DOHH2 (cell line): Measurements from ENCODE around the gene KRTAP3-1.

Experiments
- CTCF ChIP-seq: fragments of 200-600 bp; sonication (generic); IDR thresholded peaks from one replicate; pipeline ENCODE4 v1.5.1; 2014; ENCODE audit warnings: antibody characterized with exemption, mild to moderate bottlenecking, low read depth, low read length; ENCODE audit not compliant: poor library complexity, severe bottlenecking
- EZH2phosphoT487 ChIP-seq: fragments of 200-600 bp; sonication (generic); IDR thresholded peaks from 2 replicates; pipeline ENCODE4 v1.6.1; 2017; ENCODE audit warnings: borderline replicate concordance, mild to moderate bottlenecking, antibody characterized with exemption, low read length, moderate library complexity, mixed read lengths

- TF ChIP-seq CTCF (no peak), EZH2phosphoT487 (no peak)
These were observed 29.0 kb upstream of the KRTAP3-1 start for GRCh38 chr17:41037853-41038350.
